DND-41 (cell line): ENCODE measurements around the gene ID1.

Experiments used
- ATAC-seq: fragments of 200-7000 bp; cut with Tn5 transposase; 3 replicates; pipeline ENCODE4 v1.9.1; 2021; ENCODE audit warnings: low read depth; ENCODE audit not compliant: insufficient read depth
- DNase-seq: peaks from one replicate; pipeline ENCODE4 v3.0.0-alpha.2; 2020
- H2AFZ ChIP-seq: 2 replicates; pipeline ENCODE4 v1.6.0; 2012; ENCODE audit warnings: low read depth, low read length
- H3K27ac ChIP-seq: 2 replicates; pipeline ENCODE4 v1.5.1; 2012; ENCODE audit warnings: low read length, inconsistent platforms
- H3K27me3 ChIP-seq: fragments of 200-600 bp; sonication (generic); 2 replicates; pipeline ENCODE4 v1.6.0; 2012; ENCODE audit warnings: low read length, mild to moderate bottlenecking, inconsistent platforms; ENCODE audit not compliant: insufficient read depth, poor library complexity
- H3K36me3 ChIP-seq: 2 replicates; pipeline ENCODE4 v1.5.1; 2012; ENCODE audit warnings: low read length, inconsistent platforms; ENCODE audit not compliant: insufficient read depth
- H3K4me1 ChIP-seq: 2 replicates; pipeline ENCODE4 v1.5.1; 2012; ENCODE audit warnings: mild to moderate bottlenecking, low read length; ENCODE audit not compliant: insufficient read depth
- H3K4me2 ChIP-seq: 2 replicates; pipeline ENCODE4 v1.6.0; 2012; ENCODE audit warnings: mild to moderate bottlenecking, moderate library complexity, low read length, inconsistent platforms; ENCODE audit not compliant: insufficient read depth
- H3K4me3 ChIP-seq, 2 experiments: fragments of 200-600 bp in 1 of 2; shearing (Covaris generic) in 1 of 2; 2 replicates each; pipeline ENCODE4 v1.5.1; 2012 to 2016; ENCODE audit warnings: inconsistent platforms in 2 of 2, low read length in 2 of 2, mild to moderate bottlenecking in 2 of 2, low read depth in 1 of 2, moderate library complexity in 1 of 2
- H3K79me2 ChIP-seq: 2 replicates; pipeline ENCODE4 v1.6.0; 2012; ENCODE audit warnings: low read length, inconsistent platforms; ENCODE audit not compliant: insufficient read depth
- H3K9ac ChIP-seq: 2 replicates; pipeline ENCODE4 v1.6.0; 2012; ENCODE audit warnings: low read depth, mild to moderate bottlenecking, inconsistent platforms, low read length, moderate library complexity
- H3K9me3 ChIP-seq: 2 replicates; pipeline ENCODE4 v1.5.1; 2012; ENCODE audit warnings: low read length, moderate library complexity, mild to moderate bottlenecking, inconsistent platforms; ENCODE audit not compliant: insufficient read depth, severe bottlenecking
- H4K20me1 ChIP-seq: 2 replicates; pipeline ENCODE4 v1.6.0; 2012; ENCODE audit warnings: low read length; ENCODE audit not compliant: insufficient read depth
- CTCF ChIP-seq: IDR thresholded peaks from 2 replicates; pipeline ENCODE4 v1.5.1; 2012; ENCODE audit warnings: borderline replicate concordance, low read length, moderate library complexity, mild to moderate bottlenecking; ENCODE audit not compliant: poor library complexity, severe bottlenecking; ENCODE audit errors: extremely low read depth
- EZH2 ChIP-seq: IDR thresholded peaks from 3 replicates; pipeline ENCODE4 v1.6.1; 2012; ENCODE audit warnings: borderline replicate concordance, low read depth, mild to moderate bottlenecking, moderate library complexity, low read length, inconsistent platforms; ENCODE audit not compliant: severe bottlenecking

ID1 gene

GRCh38 chr20:31605031-31605901 is at the start of gene ID1:
Gene ID1 (plus strand): TSS chr20:31605289. CDS start chr20:31605388, 99 bp downstream.
- no peaks in the 10 kb centered on the region for H3K36me3 ChIP-seq
- peaks cover 26% of the 10 kb centered on the region for H3K27me3 ChIP-seq
- no peaks in the 10 kb centered on the region for H3K79me2 ChIP-seq
- H3K9me3 ChIP-seq = no peaks in the 10 kb centered on the region
- TF ChIP-seq CTCF (peak; percentile 2), EZH2 (peak; percentile 85)
- DNase-seq (peak; percentile 94), ATAC-seq (peak; percentile 92)
- H3K4me3 ChIP-seq = peak within 1 kb of the TSS; percentile 34 to 70
- peak within 1 kb of the TSS; percentile 97 for H3K4me2 ChIP-seq
- H4K20me1 ChIP-seq = no peaks in the 10 kb centered on the region
- H3K4me1 ChIP-seq = peaks cover 39% of the 10 kb centered on the region
- peak within 1 kb of the TSS; percentile 42; the same call in 1 of the 2 replicates for H3K27ac ChIP-seq
- H3K9ac ChIP-seq = peak within 1 kb of the TSS; percentile 62
- H2AFZ ChIP-seq = peak within 1 kb of the TSS; percentile 85

GRCh38 chr20:31559704-31560093 is 45.4 kb upstream of the ID1 start:
- Histone ChIP-seq H4K20me1 (no peaks in the 10 kb centered on the region), H3K27me3 (no peaks in the 10 kb centered on the region), H3K79me2 (no peaks in the 10 kb centered on the region), H3K4me1 (peaks cover 15% of the 10 kb centered on the region), H3K4me2 (no peak overlapping the region), H3K9ac (no peak overlapping the region), H3K27ac (peak overlapping the region; percentile 41), H2AFZ (no peak overlapping the region), H3K9me3 (no peaks in the 10 kb centered on the region), H3K4me3 (no peak overlapping the region), H3K36me3 (peaks cover 78% of the 10 kb centered on the region)
- ATAC-seq (no peak; the same call in 2 of the 3 replicates), DNase-seq (no peak)
- TF ChIP-seq EZH2 (no peak), CTCF (no peak)

- H3K79me2 ChIP-seq = no peaks in the 10 kb centered on the region
- DNase-seq (peak; percentile 84), ATAC-seq (peak; percentile 81)
- peaks cover 15% of the 10 kb centered on the region for H3K4me1 ChIP-seq
- no peak overlapping the region; the same call in 1 of the 2 replicates for H3K9ac ChIP-seq
- no peak overlapping the region for H2AFZ ChIP-seq
- H3K27ac ChIP-seq = peak overlapping the region; percentile 54; the same call in 1 of the 2 replicates
- no peaks in the 10 kb centered on the region for H4K20me1 ChIP-seq
- TF ChIP-seq CTCF = peak; percentile 96
- no peak for TF ChIP-seq EZH2
- H3K4me2 ChIP-seq = no peak overlapping the region
- H3K4me3 ChIP-seq = no peak overlapping the region
- no peaks in the 10 kb centered on the region for H3K9me3 ChIP-seq
- H3K27me3 ChIP-seq = no peaks in the 10 kb centered on the region
- H3K36me3 ChIP-seq = peaks cover 73% of the 10 kb centered on the region
Observed at GRCh38 chr20:31560094-31560745, 44.9 kb upstream of the ID1 start.
